Panc1 (cell line): ENCODE measurements around the gene GRIN1. TPM values are rescaled to one million over a fixed set of nuclear protein-coding genes. Genes with fewer than 3 reads are reported as not detected.

ENCODE experiments used
- ATAC-seq: fragments of 200-7000 bp; cut with Tn5 transposase; 2 replicates; pipeline ENCODE4 v1.9.1; 2020; ENCODE audit warnings: mild to moderate bottlenecking, moderate library complexity
- BruUV-seq: library from RNA; stranded (reverse); fragments of 400-500 nt; replicated peaks from 2 replicates; lab custom pipeline; 2021; lab: Mats Ljungman, UMichigan
- CTCF ChIA-PET: fragments of 300-600 bp; sonication (Branson Sonifier 250); formaldehyde crosslinking; loops from one replicate; lab custom pipeline; 2022; ENCODE audit warnings: antibody characterized with exemption; lab: Charles Lee
- POLR2A ChIA-PET: fragments of 300-600 bp; sonication (Branson Sonifier 250); formaldehyde crosslinking; loops from one replicate; lab custom pipeline; 2022; ENCODE audit warnings: antibody characterized with exemption; lab: Charles Lee
- DNase-seq: peaks from one replicate; pipeline ENCODE4 v3.0.0-alpha.2; 2010; ENCODE audit warnings: low read depth, low spot score
- H3K27ac ChIP-seq: 2 replicates; pipeline ENCODE4 v1.5.1; 2011; ENCODE audit warnings: mild to moderate bottlenecking, low read length, inconsistent platforms
- H3K27me3 ChIP-seq: fragments of 200-500 bp; sonication (Bioruptor generic); 2 replicates; pipeline ENCODE4 v1.6.0; 2014; ENCODE audit warnings: low read length, inconsistent platforms; ENCODE audit not compliant: control insufficient read depth, insufficient read depth
- H3K36me3 ChIP-seq: fragments of 200-500 bp; sonication (Bioruptor generic); 2 replicates; pipeline ENCODE4 v1.5.1; 2014; ENCODE audit warnings: inconsistent platforms, mild to moderate bottlenecking, low read length, moderate library complexity; ENCODE audit not compliant: control insufficient read depth, insufficient read depth
- H3K4me1 ChIP-seq: 2 replicates; pipeline ENCODE4 v1.5.1; 2011; ENCODE audit warnings: inconsistent platforms, mild to moderate bottlenecking, low read length, moderate library complexity; ENCODE audit not compliant: control insufficient read depth, insufficient read depth
- H3K4me3 ChIP-seq, 2 experiments: 2 replicates each; pipeline ENCODE4 v1.5.1; 2011 to 2012; ENCODE audit warnings: low read depth in 2 of 2, low read length in 2 of 2, mild to moderate bottlenecking in 2 of 2, inconsistent platforms in 1 of 2, moderate library complexity in 1 of 2
- H3K9me3 ChIP-seq: fragments of 200-500 bp; sonication (Bioruptor generic); 2 replicates; pipeline ENCODE4 v1.5.1; 2014; ENCODE audit warnings: low read depth, mild to moderate bottlenecking, inconsistent platforms, low read length, moderate library complexity; ENCODE audit not compliant: control insufficient read depth, insufficient read depth
- CTCF ChIP-seq: fragments of 450-650 bp; IDR thresholded peaks from 2 replicates; pipeline ENCODE4 v1.5.1; 2017; ENCODE audit warnings: mild to moderate bottlenecking
- POLR2AphosphoS5 ChIP-seq: IDR thresholded peaks from 2 replicates; pipeline ENCODE4 v1.6.1; 2012; ENCODE audit warnings: mild to moderate bottlenecking, low read depth, low read length, moderate library complexity
- REST ChIP-seq, 2 experiments: IDR thresholded peaks; 2 replicates each; pipeline ENCODE4 v1.6.1; 2011 to 2012; ENCODE audit warnings: low read depth in 2 of 2, control low read depth in 1 of 2, low read length in 1 of 2, mild to moderate bottlenecking in 1 of 2, moderate library complexity in 1 of 2; ENCODE audit not compliant: insufficient read depth in 1 of 2
- TCF7L2 ChIP-seq: IDR thresholded peaks from 2 replicates; pipeline ENCODE4 v1.6.1; 2011; ENCODE audit warnings: mild to moderate bottlenecking, low read depth, low read length, inconsistent platforms
- in situ Hi-C: cut with HindIII; loops from 2 replicates; pipeline ENCODE4 v1.10.0; 2016; ENCODE audit warnings: low sequenced_read_pairs, low pct_unique_long_range_greater_than_20kb
- intact Hi-C: fragments of 100-400 bp; cut with micrococcal nuclease; formaldehyde crosslinking; loops from one replicate; pipeline ENCODE4 v1.10.0; 2022; ENCODE audit not compliant: unreplicated experiment
- total RNA-seq: library from RNA; stranded (reverse); gene quantifications from one replicate; pipeline ENCODE4 v1.2.1, GENCODE V29; 2021; ENCODE audit not compliant: unreplicated experiment

The GRIN1 gene
- total RNA-seq, 1 experiment from 2014 or later, result 4.9 TPM

GRCh38 chr9:137190315-137190856, 51.4 kb downstream of the GRIN1 start:
- in situ Hi-C loops, result no loop called here
- H3K9me3 ChIP-seq, result no peaks in the 10 kb centered on the region
- H3K36me3 ChIP-seq, result no peaks in the 10 kb centered on the region; the same call in 1 of the 2 replicates
- ChIA-PET CTCF (interaction anchor here (0.5 to 0.7 kb wide), 3 partner anchors 22 to 67 kb away, joined by 5 to 10 read pairs (median 5); no protein-coding TSS in a partner anchor), POLR2A (interaction anchor here (0.5 to 0.7 kb wide), 2 partner anchors 11 to 16 kb away, joined by 3 to 4 read pairs; no protein-coding TSS in a partner anchor)
- ATAC-seq (peak; percentile 36; the same call in 1 of the 2 replicates), DNase-seq (no peak)
- no peaks in the 10 kb centered on the region for H3K27me3 ChIP-seq
- no peak overlapping the region for H3K4me3 ChIP-seq
- intact Hi-C loops, result no loop called here
- TF ChIP-seq TCF7L2 (no peak), CTCF (peak; percentile 52; the same call in 1 of the 2 replicates)
- no peak overlapping the region for H3K27ac ChIP-seq
- no TSS peak for BruUV-seq
- H3K4me1 ChIP-seq, result peaks cover 37% of the 10 kb centered on the region

GRCh38 chr9:137191245-137191644, 52.3 kb downstream of the GRIN1 start:
- ChIA-PET POLR2A (interaction anchor here (0.7 kb wide), 1 partner anchor 127 kb away, joined by 5 read pairs; no protein-coding TSS in a partner anchor), CTCF (interaction anchor here (0.7 kb wide), 1 partner anchor 28 kb away, joined by 5 read pairs; no protein-coding TSS in a partner anchor)
- DNase-seq (no peak), ATAC-seq (no peak)
- Histone ChIP-seq H3K36me3 (no peaks in the 10 kb centered on the region; the same call in 1 of the 2 replicates), H3K4me1 (peaks cover 41% of the 10 kb centered on the region), H3K4me3 (no peak overlapping the region), H3K27ac (no peak overlapping the region), H3K27me3 (no peaks in the 10 kb centered on the region), H3K9me3 (no peaks in the 10 kb centered on the region)
- in situ Hi-C loops, result no loop called here
- intact Hi-C loops, result no loop called here
- no TSS peak for BruUV-seq
- TF ChIP-seq TCF7L2, result no peak

GRCh38 chr9:137191691-137192447, 52.9 kb downstream of the GRIN1 start:
- intact Hi-C loops, result no loop called here

More at GRCh38 chr9:137191691-137192447, 52.9 kb downstream of the GRIN1 start:
- BruUV-seq, result no TSS peak
- no peak for DNase-seq
- Histone ChIP-seq H3K9me3 (no peaks in the 10 kb centered on the region), H3K27ac (no peak overlapping the region), H3K27me3 (no peaks in the 10 kb centered on the region), H3K4me1 (peaks cover 40% of the 10 kb centered on the region), H3K36me3 (no peaks in the 10 kb centered on the region; the same call in 1 of the 2 replicates), H3K4me3 (no peak overlapping the region)
- POLR2A ChIA-PET, result interaction anchor here (0.6 to 0.7 kb wide), 2 partner anchors 38 to 128 kb away, joined by 5 to 6 read pairs; no protein-coding TSS in a partner anchor
- ATAC-seq, result no peak
- CTCF ChIA-PET, result interaction anchor here (0.7 kb wide), 1 partner anchor 29 kb away, joined by 5 read pairs; no protein-coding TSS in a partner anchor
- in situ Hi-C loops, result no loop called here
- TF ChIP-seq POLR2AphosphoS5 (no peak), REST (IDR thresholded peaks at IDR 0.05; ENCODE audit: insufficient read depth in 1 of 2, low read depth in 2 of 2, low read length in 1 of 2) (no peak)
